ENCODE measurements around the gene PHLDA3.

PHLDA3 gene

GRCh38 chr1:201429736-201430501, 39.1 kb downstream of the PHLDA3 start:
- no peak for DNase-seq (ENCODE audit: low spot score)

GRCh38 chr1:201427963-201428362, 41.0 kb downstream of the PHLDA3 start:
- no peak for DNase-seq (ENCODE audit: low spot score)

DNA sequence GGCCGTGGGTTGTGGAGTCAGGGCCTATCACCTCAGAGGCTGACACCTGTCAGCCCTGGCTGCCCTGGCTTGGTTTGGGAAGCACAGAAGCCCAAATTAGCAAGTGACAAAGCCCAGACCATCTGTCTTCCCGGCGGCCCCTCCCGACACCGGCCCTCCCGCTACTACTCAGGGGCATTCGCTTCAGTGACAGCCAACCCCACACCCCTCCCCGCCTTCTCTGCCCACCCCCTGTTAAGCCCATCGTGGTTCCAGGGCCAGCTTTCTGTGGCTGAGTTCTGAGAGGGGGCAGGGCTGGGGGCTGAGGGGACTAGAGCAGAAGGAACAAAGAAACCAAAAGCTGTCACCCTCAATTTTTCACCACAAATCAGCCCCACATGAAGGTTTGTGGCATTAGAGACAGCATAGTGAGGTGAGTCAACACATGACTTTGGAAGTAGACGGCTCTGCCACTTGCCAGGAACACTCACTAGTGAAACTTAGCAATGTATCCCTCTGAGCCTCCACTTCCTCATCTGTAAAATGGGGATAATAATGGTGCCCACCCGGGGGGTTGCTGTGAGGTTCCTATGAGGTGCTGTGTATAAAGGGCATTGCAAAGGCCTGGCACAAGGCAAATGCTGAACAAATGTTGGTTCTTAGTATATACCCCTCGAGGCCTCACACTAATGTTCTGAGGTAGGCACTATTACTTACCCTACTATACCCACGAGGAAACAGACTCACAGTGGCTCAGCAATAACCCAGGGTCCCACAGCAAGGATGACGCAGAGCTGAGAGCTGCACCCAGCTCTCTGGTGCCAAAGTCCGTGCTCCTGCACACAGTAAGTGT, 42.3 kb downstream of the PHLDA3 start:
- DNase-seq (ENCODE audit: low spot score): no peak

DNA sequence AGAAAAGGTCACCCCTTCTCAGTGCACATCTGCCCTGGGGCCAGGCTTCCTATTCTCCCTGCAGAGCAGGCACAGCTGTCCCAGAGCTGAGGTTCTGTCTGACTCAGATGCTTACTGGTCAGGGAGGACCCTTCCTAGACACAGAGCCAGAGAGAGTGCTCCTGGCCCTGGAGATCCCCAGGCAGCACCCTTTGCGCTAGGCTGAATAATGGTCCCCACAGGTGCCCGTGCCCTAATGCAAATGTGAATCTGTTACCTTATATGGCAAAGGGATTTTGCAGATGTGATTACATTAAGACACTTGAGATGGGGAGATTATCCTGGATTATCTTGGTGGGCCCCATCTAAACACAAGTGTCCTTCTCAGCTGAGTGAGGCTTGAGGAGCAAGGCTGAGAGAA, 44.8 kb downstream of the PHLDA3 start:
- no peak for DNase-seq (ENCODE audit: low spot score)

GRCh38 chr1:201423655-201424054, 45.3 kb downstream of the PHLDA3 start:
- DNase-seq (ENCODE audit: low spot score): no peak

GRCh38 chr1:201422436-201423030, 46.5 kb downstream of the PHLDA3 start:
- DNase-seq (ENCODE audit: low spot score): no peak

DNA sequence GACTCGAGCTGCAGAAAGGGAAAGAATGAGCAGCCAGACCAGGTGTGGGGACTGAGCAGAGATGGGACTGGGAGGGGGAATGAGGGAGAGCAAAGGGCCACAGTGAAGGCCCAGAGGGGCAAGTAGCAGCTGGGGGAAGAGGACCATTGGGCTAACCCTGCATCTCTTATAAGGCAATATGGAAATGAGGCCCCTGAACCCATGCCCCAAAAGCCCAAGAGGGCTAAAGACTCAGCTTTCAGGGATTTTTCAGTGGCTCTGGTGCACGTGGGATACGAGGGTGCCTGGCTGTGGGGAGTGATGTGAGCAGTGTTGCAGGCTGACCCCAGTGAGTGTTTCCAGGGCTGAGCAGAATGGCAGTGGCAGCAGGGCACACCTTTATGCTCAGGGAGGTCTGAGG, 47.0 kb downstream of the PHLDA3 start:
- no peak for DNase-seq (ENCODE audit: low spot score)

DNA sequence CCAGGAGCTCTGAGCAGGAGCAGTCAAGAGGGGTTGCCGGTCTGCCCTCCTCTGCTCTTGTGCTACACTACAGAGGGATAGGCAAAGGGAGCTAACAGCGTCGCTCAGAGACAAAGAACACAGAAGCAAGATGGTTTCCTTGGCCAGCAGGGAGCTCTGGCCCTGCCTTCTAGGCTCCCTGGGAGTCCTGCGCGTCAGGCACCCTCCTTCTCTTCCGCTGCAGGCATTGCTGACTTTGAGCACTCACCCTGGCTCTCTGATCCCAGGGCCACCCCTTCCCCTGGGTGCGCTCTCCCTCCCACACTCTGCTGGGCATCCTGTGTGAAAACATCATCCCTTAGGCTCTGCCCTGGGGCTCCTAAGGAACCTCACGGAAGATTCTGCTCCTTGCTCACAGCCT, 47.9 kb downstream of the PHLDA3 start:
- DNase-seq (ENCODE audit: low spot score): no peak

DNA sequence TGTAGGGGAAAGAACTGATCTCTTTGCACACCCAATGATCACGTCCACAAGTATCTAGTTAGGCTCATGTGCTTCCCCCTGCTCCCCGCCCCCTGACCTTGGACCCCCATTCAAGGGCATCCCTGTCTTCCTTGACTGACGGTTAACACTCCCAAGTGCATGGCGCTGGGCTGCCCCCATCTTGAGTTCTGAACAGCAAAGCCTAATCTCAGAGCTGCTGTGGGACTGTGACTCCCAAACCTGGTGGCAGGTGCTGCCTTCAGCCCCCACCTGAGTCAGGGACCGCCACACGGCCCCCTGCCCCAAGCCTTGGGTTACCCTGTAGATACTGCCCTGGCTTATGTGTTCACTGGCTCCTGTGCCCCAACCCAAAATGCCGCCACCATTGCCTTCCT, 48.4 kb downstream of the PHLDA3 start:
- no peak for DNase-seq (ENCODE audit: low spot score)

GRCh38 chr1:201419746-201420607, 49.0 kb downstream of the PHLDA3 start:
- no peak for DNase-seq (ENCODE audit: low spot score)

- DNase-seq (ENCODE audit: low spot score): no peak
Measured at GRCh38 chr1:201419256-201419655, 49.7 kb downstream of the PHLDA3 start.

DNA sequence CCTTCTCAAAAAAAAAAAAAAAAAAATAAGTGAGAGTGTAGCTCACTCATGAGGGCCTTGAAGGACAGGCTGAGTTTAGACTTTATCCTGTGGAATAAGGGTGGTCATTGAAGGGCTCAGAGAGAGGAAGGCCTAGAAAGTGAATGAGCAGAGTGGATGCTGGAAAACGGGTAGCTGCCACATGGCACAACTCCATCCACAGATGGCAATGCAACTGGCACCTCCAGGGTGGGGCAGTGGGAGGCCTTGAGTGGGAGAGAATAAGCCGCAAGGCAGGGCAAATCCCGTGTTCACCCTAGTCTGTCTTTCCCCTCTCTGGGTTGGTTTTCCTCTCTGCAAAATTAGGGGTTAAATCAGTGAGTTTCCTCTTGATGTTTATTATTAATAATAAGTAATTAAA, 50.5 kb downstream of the PHLDA3 start:
- DNase-seq (ENCODE audit: low spot score): no peak
